GM18517 (cell line): ENCODE data around the gene CDS1.
"Not testable (repeated sequence)": the region's sequence is repeated elsewhere in the genome, so short reads cannot be mapped to it uniquely, and the experiment has no call there.

ENCODE experiments used
- ATAC-seq: cut with Tn5 transposase; IDR thresholded peaks from one replicate; pipeline ENCODE4 v1.9.1; 2021; ENCODE audit warnings: mild to moderate bottlenecking, moderate library complexity; ENCODE audit not compliant: unreplicated experiment

The CDS1 gene

GRCh38 chr4:84582988-84583875 is at the start of gene CDS1:
CDS1 (plus strand) TSS chr4:84583127; CDS start chr4:84583402, 275 bp downstream.
- peak; percentile 50 for ATAC-seq

GRCh38 chr4:84535901-84536300 is 47.0 kb upstream of the CDS1 start:
- no peak for ATAC-seq

GRCh38 chr4:84545093-84545492 is 37.8 kb upstream of the CDS1 start:
- no peak for ATAC-seq

GRCh38 chr4:84547211-84547610 is 35.7 kb upstream of the CDS1 start:
- no peak for ATAC-seq

- ATAC-seq: not testable (repeated sequence)
Measured at GRCh38 chr4:84549191-84549590, 33.7 kb upstream of the CDS1 start.

GRCh38 chr4:84562156-84562555 is 20.8 kb upstream of the CDS1 start:
- ATAC-seq: no peak

GRCh38 chr4:84563002-84563401 is 19.9 kb upstream of the CDS1 start:
- no peak for ATAC-seq

- ATAC-seq: no peak
Measured at GRCh38 chr4:84565951-84566350, 17.0 kb upstream of the CDS1 start.

- no peak for ATAC-seq
Measured at GRCh38 chr4:84568496-84568895, 14.4 kb upstream of the CDS1 start.

- no peak for ATAC-seq
Measured at GRCh38 chr4:84569009-84569408, 13.9 kb upstream of the CDS1 start.

- ATAC-seq: no peak
Measured at GRCh38 chr4:84573385-84574068, 9.4 kb upstream of the CDS1 start.

- ATAC-seq: no peak
Measured at GRCh38 chr4:84574069-84574720, 8.7 kb upstream of the CDS1 start.

- no peak for ATAC-seq
Measured at GRCh38 chr4:84578540-84579402, 4.2 kb upstream of the CDS1 start.

- ATAC-seq: no peak
Measured at GRCh38 chr4:84579403-84579776, 3.5 kb upstream of the CDS1 start.

GRCh38 chr4:84582302-84582987 is 482 bp upstream of the CDS1 start:
- peak; percentile 69 for ATAC-seq

GRCh38 chr4:84583876-84584380 is 1.0 kb downstream of the CDS1 start:
- ATAC-seq: peak; percentile 39

GRCh38 chr4:84585251-84585650 is 2.3 kb downstream of the CDS1 start:
- ATAC-seq: no peak

- ATAC-seq: no peak
Measured at GRCh38 chr4:84594724-84595123, 11.8 kb downstream of the CDS1 start.

- no peak for ATAC-seq
Measured at GRCh38 chr4:84596826-84597225, 13.9 kb downstream of the CDS1 start.

GRCh38 chr4:84597450-84597849 is 14.5 kb downstream of the CDS1 start:
- ATAC-seq: no peak
